Ecto neural progenitor cell (in vitro differentiated cells): ENCODE measurements around the gene SNRNP27.
"Not testable (repeated sequence)": the region's sequence is repeated elsewhere in the genome, so short reads cannot be mapped to it uniquely, and the experiment has no call there.

Source experiments
- DNase-seq: peaks from one replicate; pipeline ENCODE4 v3.0.0-alpha.2; 2018; ENCODE audit warnings: low spot score

The SNRNP27 gene

DNA sequence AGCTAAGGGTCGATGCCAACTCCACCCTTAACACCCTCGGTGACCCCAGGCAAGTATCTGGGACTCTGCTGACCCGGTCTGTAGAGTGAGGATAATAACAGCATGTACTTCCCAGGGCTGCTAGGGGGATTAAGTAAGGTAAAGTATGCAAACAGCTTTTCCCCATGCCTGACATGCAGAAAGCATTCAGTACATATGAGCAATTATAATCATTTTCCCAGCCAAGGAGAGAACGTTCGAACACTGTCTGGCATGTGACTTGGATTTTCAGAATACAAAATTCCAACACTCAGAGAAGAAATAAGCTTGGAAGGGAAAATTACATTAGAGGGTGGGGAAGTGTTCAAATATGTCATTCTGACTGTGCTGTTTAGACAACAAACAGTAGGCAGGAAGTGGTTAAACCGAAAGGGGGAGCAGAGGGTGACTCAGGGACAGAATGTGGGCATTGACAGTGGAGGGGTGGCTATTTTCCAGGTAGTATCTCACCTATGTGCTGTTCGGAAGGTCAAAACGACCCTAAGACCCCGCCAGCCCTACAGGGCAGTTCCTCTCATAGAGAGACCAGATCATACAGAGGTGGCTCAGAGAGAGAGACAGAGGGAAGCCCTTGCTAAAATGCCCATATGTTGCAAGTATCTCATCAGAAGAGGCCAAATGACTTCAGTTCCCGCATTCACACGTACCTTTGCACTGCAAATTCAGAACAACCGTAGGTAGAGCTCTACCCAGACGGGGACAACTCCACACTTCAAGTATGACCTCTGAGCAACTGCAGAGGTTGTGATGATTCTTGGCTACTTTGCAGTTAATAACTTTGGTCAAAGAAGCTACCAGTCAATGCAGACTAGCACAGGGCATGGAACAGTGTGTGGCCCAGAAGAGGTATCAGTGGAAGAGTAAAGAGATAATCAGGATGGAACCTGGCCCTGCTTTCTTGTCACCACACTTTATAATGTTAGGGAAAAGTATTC is 52.9 kb downstream of the SNRNP27 start:
- DNase-seq = no peak

DNA sequence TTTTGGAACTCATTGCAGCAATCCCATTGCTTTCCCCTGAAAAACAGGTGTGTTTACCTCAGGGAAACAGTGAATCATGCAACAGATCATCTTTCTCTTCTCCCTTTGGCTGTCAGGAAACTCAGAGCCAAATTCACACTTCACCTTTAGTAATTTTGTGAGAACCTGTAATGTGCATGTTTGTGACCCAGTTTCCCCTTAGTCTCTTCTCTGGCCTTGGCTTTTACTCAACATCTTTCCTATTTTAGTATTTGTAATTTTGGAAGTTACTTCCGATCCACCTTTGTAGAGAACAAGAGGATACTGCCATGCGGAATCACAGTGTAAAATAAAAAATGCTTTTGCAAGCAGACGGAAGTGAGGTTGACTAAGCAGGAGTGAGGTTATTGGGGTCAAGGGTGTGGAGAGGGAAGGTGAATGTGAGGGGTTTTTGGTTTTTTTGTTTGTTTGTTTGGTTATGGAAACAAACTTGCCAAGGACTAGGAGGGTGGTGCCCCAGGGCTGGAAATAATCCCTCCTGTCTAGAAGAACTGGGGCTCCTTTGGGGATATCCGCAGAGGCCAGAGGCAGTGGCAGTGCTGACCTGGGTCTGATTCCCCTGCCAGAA is 53.7 kb downstream of the SNRNP27 start:
- DNase-seq = peak; percentile 27

DNA sequence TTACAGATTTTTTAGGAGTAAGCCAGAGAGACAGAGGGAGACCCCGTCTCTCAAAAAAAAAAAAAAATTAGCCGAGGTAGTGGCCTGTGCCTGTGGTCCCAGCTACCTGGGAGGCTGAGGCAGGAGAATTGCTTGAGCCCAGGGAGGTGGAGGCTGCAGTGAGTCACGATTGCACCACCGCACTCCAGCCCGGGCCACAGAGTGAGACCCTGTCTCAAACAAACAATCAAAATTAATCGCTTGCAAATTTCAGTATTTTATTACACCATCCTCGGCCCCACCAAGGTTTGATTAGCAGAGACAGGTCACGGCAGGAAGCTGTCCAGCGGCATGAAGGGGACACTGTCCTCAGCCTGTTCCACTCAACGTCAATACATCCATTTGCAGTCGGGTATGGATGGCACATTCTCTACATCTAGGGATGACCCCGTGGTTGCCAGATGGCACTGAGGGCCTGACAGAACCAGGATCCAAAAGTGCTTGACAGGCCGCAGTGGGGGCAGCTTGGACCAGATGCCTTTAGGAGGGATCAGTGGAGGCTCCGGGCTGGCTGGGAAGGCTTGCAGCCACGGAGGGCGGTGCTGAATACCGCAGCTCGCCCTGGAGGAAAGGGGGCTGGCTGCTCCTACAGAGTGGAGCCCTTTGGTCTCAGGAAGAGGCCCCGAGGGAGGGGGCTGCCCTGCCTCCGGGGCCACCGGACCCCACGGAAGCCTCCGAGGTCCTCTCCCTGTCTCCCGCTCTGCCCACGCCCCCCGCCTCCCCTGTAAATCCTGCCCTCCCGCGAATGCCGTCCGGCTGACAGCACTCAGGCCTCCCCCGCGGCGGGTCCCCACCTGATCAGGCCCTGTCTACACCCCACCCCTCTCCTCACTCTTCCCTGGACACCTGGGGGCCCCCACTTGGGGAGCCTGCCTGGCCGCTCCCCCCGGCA is 54.5 kb downstream of the SNRNP27 start:
- peak; percentile 39 for DNase-seq

GRCh38 chr2:69948963-69949645 is 55.3 kb downstream of the SNRNP27 start:
- no peak for DNase-seq

GRCh38 chr2:69950241-69950640 is 56.5 kb downstream of the SNRNP27 start:
- DNase-seq = no peak

GRCh38 chr2:69950671-69951070 is 56.9 kb downstream of the SNRNP27 start:
- DNase-seq = not testable (repeated sequence)

GRCh38 chr2:69952336-69953115 is 58.8 kb downstream of the SNRNP27 start:
- no peak for DNase-seq

DNA sequence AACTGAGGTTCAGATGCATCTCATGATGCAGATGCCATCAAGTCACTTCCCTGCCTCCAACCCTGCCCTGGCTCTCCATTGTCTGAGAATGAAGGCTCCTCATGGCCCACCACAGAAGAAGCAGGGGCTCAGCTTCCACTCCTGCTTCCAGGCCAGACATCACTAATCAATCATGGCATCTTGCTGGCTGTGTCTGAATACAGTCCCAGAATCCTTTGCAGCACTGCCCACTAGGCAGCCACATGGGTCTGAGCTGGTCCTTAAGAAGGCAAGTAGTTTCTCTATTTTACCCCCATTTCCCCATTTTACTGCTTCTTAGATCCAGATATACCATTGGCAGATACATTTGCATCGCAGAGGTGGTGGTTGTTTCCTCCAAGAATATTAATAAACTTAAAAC is 60.3 kb downstream of the SNRNP27 start:
- DNase-seq = peak; percentile 34
